COLO668 (cell line): ENCODE measurements around the gene LAX1.
"Not testable (repeated sequence)": the region's sequence is repeated elsewhere in the genome, so short reads cannot be mapped to it uniquely, and the experiment has no call there.

Experiments
- DNase-seq: peaks from one replicate; lab custom pipeline; 2025; ENCODE audit not compliant: unreplicated experiment; lab: John Stamatoyannopoulos, UW

LAX1 gene

GRCh38 chr1:203765029-203765837 lies at the start of gene LAX1:
LAX1 (plus strand) TSS chr1:203765183; CDS start chr1:203765566, 383 bp downstream.
- DNase-seq, result no peak

- DNase-seq, result no peak
Observed at GRCh38 chr1:203717120-203717519, 47.9 kb upstream of the LAX1 start.

- DNase-seq, result no peak
Observed at GRCh38 chr1:203720242-203720641, 44.7 kb upstream of the LAX1 start.

- no peak for DNase-seq
Observed at GRCh38 chr1:203722909-203723308, 42.1 kb upstream of the LAX1 start.

GRCh38 chr1:203726417-203726867 lies 38.5 kb upstream of the LAX1 start:
- DNase-seq, result no peak

GRCh38 chr1:203733009-203733863 lies 31.7 kb upstream of the LAX1 start:
- no peak for DNase-seq

GRCh38 chr1:203742436-203742835 lies 22.5 kb upstream of the LAX1 start:
- DNase-seq, result no peak

GRCh38 chr1:203743091-203743571 lies 21.9 kb upstream of the LAX1 start:
- no peak for DNase-seq

GRCh38 chr1:203744075-203744972 lies 20.7 kb upstream of the LAX1 start:
- DNase-seq, result no peak

- no peak for DNase-seq
Observed at GRCh38 chr1:203746281-203746680, 18.7 kb upstream of the LAX1 start.

- DNase-seq, result no peak
Observed at GRCh38 chr1:203751051-203751450, 13.9 kb upstream of the LAX1 start.

GRCh38 chr1:203751618-203752361 lies 13.2 kb upstream of the LAX1 start:
- DNase-seq, result not testable (repeated sequence)

- DNase-seq, result no peak
Observed at GRCh38 chr1:203754455-203754864, 10.5 kb upstream of the LAX1 start.

GRCh38 chr1:203756036-203756435 lies 8.9 kb upstream of the LAX1 start:
- no peak for DNase-seq

GRCh38 chr1:203758749-203759148 lies 6.2 kb upstream of the LAX1 start:
- not testable (repeated sequence) for DNase-seq

- DNase-seq, result no peak
Observed at GRCh38 chr1:203760506-203760905, 4.5 kb upstream of the LAX1 start.

GRCh38 chr1:203761958-203762357 lies 3.0 kb upstream of the LAX1 start:
- DNase-seq, result not testable (repeated sequence)

- no peak for DNase-seq
Observed at GRCh38 chr1:203763505-203763904, 1.5 kb upstream of the LAX1 start.

- no peak for DNase-seq
Observed at GRCh38 chr1:203764105-203765028, 616 bp upstream of the LAX1 start.
